ENCODE measurements around the gene KNTC1. TPM values are rescaled to one million over a fixed set of nuclear protein-coding genes. Genes with fewer than 3 reads are reported as not detected.

The KNTC1 gene, protein sequence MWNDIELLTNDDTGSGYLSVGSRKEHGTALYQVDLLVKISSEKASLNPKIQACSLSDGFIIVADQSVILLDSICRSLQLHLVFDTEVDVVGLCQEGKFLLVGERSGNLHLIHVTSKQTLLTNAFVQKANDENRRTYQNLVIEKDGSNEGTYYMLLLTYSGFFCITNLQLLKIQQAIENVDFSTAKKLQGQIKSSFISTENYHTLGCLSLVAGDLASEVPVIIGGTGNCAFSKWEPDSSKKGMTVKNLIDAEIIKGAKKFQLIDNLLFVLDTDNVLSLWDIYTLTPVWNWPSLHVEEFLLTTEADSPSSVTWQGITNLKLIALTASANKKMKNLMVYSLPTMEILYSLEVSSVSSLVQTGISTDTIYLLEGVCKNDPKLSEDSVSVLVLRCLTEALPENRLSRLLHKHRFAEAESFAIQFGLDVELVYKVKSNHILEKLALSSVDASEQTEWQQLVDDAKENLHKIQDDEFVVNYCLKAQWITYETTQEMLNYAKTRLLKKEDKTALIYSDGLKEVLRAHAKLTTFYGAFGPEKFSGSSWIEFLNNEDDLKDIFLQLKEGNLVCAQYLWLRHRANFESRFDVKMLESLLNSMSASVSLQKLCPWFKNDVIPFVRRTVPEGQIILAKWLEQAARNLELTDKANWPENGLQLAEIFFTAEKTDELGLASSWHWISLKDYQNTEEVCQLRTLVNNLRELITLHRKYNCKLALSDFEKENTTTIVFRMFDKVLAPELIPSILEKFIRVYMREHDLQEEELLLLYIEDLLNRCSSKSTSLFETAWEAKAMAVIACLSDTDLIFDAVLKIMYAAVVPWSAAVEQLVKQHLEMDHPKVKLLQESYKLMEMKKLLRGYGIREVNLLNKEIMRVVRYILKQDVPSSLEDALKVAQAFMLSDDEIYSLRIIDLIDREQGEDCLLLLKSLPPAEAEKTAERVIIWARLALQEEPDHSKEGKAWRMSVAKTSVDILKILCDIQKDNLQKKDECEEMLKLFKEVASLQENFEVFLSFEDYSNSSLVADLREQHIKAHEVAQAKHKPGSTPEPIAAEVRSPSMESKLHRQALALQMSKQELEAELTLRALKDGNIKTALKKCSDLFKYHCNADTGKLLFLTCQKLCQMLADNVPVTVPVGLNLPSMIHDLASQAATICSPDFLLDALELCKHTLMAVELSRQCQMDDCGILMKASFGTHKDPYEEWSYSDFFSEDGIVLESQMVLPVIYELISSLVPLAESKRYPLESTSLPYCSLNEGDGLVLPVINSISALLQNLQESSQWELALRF (N-terminal part only)
- 28.9 and 37.4 TPM in 2 replicates for total RNA-seq

DNA sequence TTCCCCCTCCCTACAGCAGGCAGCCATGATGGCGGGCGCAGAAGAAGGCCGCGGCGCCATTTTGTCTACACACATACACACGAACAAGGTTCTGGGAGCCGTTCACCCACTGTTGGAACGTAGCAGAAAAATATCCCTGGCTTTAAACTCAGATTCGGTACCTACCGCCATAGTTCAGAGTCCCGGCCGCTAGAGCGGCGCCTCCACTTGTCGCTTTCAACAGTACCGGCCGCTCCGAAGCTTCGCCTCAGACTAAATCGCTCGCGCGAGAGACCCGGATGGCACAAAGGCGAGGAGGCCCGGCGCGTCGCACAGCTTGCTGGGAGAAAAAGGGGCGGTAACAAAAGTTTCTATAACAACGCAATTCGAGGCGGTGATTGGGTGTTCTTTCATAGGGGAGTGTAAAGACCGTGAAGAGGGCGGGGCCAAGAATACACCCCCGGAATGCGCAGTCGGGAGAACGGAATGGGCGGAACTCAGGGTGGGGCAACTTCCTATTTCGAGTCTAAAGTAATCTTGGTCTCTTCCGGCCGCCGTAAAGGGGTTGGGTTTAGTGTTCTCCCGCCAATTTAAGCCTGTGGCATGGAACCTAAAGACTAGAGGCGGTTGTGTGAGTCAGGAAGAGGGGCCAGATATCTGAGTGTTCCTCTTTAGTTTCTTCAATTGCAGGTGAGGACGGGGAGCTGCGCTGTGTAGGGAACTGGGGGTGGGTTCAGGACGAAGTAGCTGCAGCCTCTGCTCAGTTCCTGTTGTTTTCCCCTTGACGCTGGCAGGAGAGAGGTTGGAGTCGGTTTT is at the start of gene KNTC1, which contains the start of gene RSRC2:
Gene KNTC1 (plus strand): TSS at position 567 of the 795 bp plus-strand sequence. CDS start 2,815 bp downstream, outside the sequence.
Gene RSRC2 (minus strand): TSS at position 254 of the 795 bp plus-strand sequence. CDS start 83 bp downstream, at position 171.

DNA sequence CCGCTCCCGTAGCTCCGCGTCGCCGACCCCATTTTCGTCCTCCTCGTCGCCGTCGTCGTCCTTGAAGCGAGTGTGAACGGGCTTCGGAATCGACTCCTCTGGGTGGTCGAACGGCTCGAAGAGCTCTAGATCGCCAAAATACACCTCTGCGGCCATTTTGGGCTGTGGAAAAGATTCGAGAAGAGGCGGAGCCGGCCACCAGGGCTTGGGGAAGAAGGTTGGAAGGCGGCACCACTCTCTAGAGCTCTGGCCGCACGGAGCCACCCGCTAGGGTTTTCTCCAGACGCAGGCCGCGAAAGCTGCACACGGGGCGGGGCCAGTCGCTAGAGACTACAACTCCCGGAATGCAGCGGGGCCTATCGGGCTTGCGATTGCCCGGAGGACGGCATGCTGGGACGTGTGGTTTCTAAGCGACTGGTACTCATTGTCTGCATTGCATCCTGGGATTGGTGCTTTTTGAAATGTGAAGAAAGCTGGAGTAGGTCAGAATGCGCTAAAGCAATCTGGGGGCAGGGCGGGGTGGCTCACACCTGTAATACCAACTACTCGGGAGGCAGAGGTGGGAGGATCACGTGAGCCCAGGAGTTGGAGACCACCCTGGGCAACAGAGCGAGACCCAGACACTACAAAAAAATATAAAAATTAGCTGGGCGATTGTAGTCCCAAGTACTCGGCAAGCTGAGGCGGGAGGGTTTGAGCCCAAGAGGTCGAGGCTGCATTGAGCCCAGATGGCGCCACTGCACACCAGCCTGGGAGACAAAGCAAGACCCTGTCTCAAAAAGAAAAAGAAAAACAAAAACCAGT is 26.2 kb upstream of the KNTC1 start, which contains the start of gene ZCCHC8:
Gene ZCCHC8 (minus strand): TSS at position 248 of the 804 bp plus-strand sequence. CDS start 92 bp downstream, at position 156.

Other genes with a start within 250 kb of the KNTC1 start
- gene CLIP1, start 104.6 kb upstream of the KNTC1 start, total RNA-seq: 37.4 and 41.2 TPM in 2 replicates
- gene ZCCHC8, start 26.3 kb upstream of the KNTC1 start, total RNA-seq: 15.9 and 16.1 TPM in 2 replicates
- gene RSRC2, start 313 bp upstream of the KNTC1 start, total RNA-seq: 30.2 and 56.1 TPM in 2 replicates
- not detected in 2 replicates for gene HCAR2, start 176.1 kb downstream of the KNTC1 start, total RNA-seq
- gene HCAR3, start 189.6 kb downstream of the KNTC1 start, total RNA-seq: not detected in 2 replicates
- not detected in 2 replicates for gene HCAR1, start 203.6 kb downstream of the KNTC1 start, total RNA-seq
- gene DENR, start 225.6 kb downstream of the KNTC1 start, total RNA-seq: 35.1 and 45.4 TPM in 2 replicates
- gene CCDC62, start 247.3 kb downstream of the KNTC1 start, total RNA-seq: 0.30 and 0.65 TPM in 2 replicates

Data from epithelial cell of umbilical artery (primary cell).